SHP77 (cell line): ENCODE measurements around the gene FOXR1.

Source experiments
- DNase-seq, 2 experiments: peaks; one replicate each; lab custom pipeline; 2025; lab: John Stamatoyannopoulos, UW

FOXR1 gene

DNA sequence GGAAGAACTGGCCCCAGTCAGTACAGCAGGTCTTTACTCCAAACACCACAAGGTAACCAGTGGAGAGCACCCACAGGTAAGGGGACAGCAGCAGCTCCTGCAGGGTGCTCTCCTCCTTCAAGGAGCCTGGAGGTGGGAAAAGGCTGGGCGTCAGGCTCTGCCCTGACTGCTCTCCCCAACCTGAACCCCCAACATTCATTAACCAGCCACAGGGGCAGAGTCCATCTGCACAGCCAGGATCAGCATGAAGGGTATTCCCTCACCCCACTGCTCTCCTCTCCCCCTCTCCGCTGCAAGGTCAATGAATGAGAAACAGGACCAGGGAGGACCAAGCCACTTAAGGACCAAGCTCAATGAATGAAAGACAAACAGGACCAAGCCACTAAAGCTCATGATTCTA, 55.4 kb downstream of the FOXR1 start:
- no peak for DNase-seq

DNA sequence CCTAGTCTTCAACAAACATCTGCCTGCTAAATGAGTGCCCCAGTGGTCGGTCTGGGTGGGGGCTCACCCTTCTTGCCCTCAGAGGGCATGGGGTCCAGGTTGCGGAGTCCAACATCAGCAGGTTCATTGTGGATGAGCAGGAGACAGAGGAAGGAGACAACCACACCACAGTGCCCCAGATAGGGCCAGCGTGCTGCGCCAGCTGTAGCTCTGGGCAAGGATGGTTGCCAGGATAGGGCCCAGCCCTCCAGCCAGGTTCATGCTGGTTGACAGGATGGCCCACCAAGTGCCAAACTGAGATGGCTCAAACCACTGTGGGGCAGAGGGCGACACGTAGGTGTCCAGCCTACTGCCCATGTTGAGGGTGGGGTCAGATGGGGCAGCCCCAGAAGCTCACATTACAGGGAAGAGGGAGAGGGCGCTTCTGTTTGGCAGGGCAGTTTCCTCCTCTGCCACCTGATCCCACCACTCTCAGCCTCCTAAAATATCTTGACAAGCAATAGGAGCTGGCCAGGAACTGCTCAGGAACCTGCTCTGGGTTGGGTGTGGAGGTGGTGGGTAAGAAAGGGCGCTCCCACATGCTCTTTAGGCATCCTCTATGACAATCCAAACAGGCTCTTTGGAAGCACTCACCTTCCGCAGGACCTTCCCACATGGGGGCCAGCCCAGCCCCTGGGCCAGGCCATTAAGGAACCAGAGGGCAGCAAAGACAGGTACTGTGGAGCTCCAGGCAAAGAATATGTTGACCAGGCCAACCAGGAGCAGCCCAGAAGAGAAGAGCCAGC, 56.2 kb downstream of the FOXR1 start:
- no peak for DNase-seq

DNA sequence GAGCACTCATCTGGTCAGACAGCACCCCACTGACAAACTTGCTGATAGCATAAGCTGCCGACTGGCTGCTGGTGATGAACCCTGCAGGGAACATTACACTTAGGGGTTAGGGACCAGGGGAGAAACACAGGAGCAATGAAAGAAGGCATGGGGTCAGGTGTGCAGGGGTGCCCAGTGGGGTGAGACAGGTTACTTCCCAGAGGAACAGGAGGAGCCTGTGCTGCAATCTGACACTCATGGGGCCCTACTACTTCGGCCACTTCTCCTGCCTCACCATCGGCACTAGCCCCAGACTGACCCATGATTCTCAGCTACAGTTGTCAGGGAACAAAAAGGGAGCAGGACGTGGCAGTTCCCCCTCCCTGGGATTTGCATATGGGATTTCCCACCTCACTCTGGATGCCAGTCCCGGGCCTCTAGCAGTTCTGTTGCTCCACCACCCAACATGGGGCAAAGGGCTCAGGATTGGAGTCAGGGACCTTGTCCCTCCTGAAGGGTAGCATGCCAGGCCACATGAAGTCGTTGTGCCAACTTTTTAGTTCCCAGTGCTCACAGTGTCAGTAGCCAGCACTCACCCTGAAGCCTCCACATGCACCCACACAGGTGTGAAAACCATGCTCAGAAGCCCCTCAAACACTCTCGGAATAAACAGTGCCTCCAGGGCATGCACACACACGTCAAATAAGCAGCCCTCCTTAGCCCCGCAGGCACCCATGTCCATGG, 56.9 kb downstream of the FOXR1 start:
- DNase-seq = no peak

DNA sequence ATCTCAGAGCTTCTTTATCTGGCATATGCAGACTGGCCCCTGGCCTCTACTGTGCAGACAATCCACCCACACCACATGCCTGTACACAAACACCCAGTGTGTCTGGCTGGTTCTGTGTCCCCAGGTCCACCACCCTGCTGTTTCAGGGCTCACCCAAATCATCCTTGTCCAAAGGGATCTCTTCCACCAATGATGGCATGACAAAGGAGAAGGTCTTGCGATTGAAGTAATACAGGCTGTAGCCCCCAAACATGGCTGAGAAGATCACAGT, 57.4 kb downstream of the FOXR1 start:
- DNase-seq = no peak

DNA sequence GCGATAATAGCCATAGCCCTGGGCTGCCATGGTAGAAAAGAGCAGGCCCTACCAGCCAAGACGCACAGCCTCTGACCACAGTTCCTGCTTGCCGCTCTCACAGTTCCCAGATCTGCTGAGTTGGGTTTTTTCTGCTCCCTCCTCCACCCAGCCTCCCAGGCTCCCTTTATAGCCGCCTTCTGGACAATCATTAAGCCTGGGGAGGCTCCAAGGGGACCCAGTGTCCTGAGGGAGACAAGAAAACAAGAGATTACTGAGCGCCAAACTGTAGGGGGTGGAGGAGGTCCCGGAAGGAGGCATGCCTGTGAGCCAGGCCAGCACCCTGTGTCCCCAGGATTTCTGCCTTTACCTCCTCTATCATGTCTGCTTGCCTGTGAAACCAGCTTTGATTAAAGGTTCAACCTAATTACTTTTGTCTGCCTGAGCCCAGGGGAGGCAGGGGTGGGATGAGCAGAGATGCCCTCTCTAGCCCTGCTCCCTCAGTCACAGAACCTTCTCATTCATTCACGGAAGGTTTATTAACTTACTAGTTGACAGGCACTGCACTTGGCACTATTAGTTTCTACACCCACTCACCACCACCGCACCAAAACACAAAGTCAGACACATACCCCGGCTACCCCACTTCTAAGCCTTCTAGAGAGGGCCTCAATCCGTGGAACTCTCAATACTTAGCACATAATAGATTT, 57.9 kb downstream of the FOXR1 start:
- no peak for DNase-seq

DNA sequence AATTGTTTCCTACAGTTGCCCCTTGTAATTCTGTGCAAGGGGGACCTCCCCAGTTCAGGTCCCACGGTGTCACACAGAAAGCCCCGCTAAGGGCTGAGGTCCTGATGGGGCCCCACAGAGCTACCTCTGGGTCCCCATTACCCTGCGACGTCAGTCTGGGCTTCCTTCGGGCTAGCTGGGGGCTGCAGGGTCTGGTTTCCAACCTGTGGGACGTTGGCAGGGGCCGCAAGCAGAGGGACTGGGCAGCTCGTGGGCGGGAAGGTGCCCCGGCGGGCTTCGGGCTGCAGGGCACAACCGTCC, 58.4 kb downstream of the FOXR1 start:
- DNase-seq = no peak

DNA sequence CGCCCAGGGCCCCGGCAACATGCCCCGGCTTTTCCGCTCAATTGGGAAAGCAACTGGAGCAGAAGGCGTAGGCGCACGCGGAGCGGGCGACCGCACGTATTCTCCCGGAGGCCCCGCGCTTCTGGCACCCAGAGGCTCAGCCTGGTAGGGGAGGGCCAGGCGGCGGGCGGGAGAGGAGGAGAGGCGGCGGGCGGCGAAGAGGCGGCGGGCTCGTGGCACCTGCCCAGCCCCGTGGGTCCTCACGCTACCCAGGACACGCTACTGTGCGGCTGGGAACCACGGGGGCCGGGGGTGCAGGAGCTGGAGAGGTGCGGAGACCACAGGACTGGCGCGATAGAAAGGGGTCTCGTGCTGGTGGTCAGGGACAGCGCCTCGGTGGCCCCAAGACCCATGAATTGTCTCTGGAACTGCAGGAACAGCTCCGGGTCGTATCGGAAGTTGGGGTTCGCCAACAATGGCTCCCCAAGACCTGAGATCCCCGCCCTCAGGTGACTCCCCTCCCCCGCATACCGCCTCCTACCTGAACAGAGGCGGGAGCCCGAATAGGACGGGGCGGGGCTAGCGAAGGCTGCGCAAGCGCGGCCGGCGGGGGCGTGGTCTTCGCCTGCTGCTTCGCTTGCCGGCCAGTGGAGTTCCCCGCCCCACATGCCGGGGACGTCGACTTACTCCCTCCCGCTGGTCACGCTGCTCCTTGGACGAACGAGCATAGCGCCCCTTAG, 58.9 kb downstream of the FOXR1 start, which contains the start of gene SLC37A4:
TSS of gene SLC37A4 (minus strand) at position 549 of the 719 bp plus-strand sequence.
- DNase-seq = peak; percentile 95 to 99
